BE2C (cell line): ENCODE data around the gene KRTAP5-10.
"Not testable (repeated sequence)": the region's sequence is repeated elsewhere in the genome, so short reads cannot be mapped to it uniquely, and the experiment has no call there.

Source experiments
- DNase-seq: peaks from one replicate; pipeline ENCODE4 v3.0.0-alpha.2; 2020
- H3K27me3 ChIP-seq: fragments of 250-450 bp; sonication (Bioruptor Pico); 2 replicates; pipeline ENCODE4 v1.5.1; 2020; ENCODE audit warnings: mild to moderate bottlenecking
- H3K36me3 ChIP-seq: fragments of 250-450 bp; sonication (Bioruptor Pico); 2 replicates; pipeline ENCODE4 v1.5.1; 2020; ENCODE audit warnings: mild to moderate bottlenecking
- H3K4me1 ChIP-seq: fragments of 250-450 bp; sonication (Bioruptor Pico); 2 replicates; pipeline ENCODE4 v1.5.1; 2020
- H3K4me3 ChIP-seq: 2 replicates; pipeline ENCODE4 v1.5.1; 2011; ENCODE audit warnings: low read depth, low read length
- H3K9me3 ChIP-seq: fragments of 250-450 bp; sonication (Bioruptor Pico); 2 replicates; pipeline ENCODE4 v1.5.1; 2020
- TF ChIP-seq, protein P1 (sequence below): IDR thresholded peaks from 2 replicates; pipeline ENCODE4 v1.5.1; 2012; ENCODE audit warnings: mild to moderate bottlenecking, low read depth, low read length

The KRTAP5-10 gene

DNA sequence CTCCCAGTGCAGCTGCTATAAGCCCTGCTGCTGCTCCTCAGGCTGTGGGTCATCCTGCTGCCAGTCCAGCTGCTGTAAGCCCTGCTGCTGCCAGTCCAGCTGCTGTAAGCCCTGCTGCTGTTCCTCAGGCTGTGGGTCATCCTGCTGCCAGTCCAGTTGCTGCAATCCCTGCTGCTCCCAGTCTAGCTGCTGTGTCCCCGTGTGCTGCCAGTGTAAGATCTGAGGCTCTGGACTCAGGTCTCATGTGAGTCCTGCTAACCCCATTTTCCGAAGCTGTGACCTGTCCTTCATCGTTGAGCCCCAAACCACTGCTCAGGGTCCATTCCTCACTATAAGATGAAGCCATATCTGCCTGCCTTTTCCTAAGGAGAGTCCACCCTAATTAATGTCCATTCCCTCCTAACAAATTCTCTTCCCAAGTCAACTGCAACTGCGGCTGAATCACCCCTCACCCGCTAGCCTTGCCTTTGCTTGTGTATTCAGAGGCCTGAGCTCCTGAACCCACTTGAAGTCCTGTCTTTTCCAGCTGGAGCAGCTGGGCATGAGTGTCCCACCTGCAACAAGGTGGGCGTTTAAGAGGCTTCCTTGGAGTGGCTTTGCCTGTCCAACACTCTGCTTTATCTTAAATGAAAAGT, 37.7 kb upstream of the KRTAP5-10 start:
- H3K4me1 ChIP-seq: no peaks in the 10 kb centered on the region
- no peaks in the 10 kb centered on the region for H3K27me3 ChIP-seq
- H3K36me3 ChIP-seq: no peaks in the 10 kb centered on the region
- no peak overlapping the region for H3K4me3 ChIP-seq
- no peaks in the 10 kb centered on the region for H3K9me3 ChIP-seq
- no peak for DNase-seq
- TF ChIP-seq, protein P1, sequence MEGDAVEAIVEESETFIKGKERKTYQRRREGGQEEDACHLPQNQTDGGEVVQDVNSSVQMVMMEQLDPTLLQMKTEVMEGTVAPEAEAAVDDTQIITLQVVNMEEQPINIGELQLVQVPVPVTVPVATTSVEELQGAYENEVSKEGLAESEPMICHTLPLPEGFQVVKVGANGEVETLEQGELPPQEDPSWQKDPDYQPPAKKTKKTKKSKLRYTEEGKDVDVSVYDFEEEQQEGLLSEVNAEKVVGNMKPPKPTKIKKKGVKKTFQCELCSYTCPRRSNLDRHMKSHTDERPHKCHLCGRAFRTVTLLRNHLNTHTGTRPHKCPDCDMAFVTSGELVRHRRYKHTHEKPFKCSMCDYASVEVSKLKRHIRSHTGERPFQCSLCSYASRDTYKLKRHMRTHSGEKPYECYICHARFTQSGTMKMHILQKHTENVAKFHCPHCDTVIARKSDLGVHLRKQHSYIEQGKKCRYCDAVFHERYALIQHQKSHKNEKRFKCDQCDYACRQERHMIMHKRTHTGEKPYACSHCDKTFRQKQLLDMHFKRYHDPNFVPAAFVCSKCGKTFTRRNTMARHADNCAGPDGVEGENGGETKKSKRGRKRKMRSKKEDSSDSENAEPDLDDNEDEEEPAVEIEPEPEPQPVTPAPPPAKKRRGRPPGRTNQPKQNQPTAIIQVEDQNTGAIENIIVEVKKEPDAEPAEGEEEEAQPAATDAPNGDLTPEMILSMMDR: no peak

DNA sequence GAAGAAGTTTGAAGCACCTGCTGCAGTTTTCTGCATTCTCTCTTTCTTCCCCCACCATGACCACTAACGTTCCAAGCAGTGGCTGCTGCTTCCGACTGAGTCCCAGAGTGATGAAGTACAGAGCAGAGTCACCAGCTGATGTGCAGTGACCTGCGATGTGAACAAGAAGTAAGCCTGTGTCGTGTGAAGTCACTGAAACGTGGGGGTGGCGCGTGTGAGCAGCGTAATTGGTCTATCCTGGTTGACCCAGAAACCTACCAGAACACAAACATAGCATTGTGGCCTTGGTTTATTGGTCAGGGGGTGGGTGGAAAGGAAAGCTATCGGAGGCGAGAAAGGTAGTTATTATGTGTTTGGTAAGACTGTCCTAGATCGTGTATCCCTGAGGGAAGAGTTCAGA, 34.8 kb upstream of the KRTAP5-10 start:
- H3K4me1 ChIP-seq: no peaks in the 10 kb centered on the region
- H3K9me3 ChIP-seq: no peaks in the 10 kb centered on the region

DNA sequence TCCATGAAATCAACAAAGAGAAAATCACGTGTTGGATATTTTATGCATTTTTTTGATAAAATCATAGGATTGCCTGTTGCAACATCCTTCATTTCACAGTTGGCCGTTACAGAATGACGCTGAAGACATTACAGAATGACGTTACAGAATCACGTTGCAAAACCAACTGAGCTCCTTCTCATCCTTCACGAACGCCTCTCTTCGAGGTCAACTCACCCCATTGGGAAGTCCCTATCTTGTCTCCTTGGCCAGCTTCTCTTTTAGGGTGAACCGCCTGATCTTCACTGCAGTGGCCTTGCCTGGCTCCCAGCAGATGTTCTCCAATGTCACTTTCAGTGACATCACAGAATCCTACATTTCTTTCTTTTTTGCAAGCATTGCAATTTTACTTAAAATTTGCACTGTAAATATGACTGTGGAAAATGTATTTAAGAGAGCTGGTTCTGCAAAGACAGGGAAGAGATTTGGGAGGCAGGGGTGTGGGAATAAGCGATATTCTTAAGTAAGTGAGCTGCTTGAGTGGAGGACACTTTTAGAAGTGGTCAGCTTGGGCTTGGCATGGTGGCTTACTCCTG, 33.2 kb upstream of the KRTAP5-10 start:
- Histone ChIP-seq H3K27me3 (no peaks in the 10 kb centered on the region), H3K4me3 (no peak overlapping the region), H3K9me3 (no peaks in the 10 kb centered on the region), H3K4me1 (no peaks in the 10 kb centered on the region), H3K36me3 (no peaks in the 10 kb centered on the region)
- TF ChIP-seq, protein P1: no peak
- DNase-seq: no peak

More for the DNA sequence above, 34.8 kb upstream of the KRTAP5-10 start:
- no peak for DNase-seq
- TF ChIP-seq, protein P1: no peak
- H3K4me3 ChIP-seq: no peak overlapping the region
- H3K27me3 ChIP-seq: no peaks in the 10 kb centered on the region
- no peaks in the 10 kb centered on the region for H3K36me3 ChIP-seq

DNA sequence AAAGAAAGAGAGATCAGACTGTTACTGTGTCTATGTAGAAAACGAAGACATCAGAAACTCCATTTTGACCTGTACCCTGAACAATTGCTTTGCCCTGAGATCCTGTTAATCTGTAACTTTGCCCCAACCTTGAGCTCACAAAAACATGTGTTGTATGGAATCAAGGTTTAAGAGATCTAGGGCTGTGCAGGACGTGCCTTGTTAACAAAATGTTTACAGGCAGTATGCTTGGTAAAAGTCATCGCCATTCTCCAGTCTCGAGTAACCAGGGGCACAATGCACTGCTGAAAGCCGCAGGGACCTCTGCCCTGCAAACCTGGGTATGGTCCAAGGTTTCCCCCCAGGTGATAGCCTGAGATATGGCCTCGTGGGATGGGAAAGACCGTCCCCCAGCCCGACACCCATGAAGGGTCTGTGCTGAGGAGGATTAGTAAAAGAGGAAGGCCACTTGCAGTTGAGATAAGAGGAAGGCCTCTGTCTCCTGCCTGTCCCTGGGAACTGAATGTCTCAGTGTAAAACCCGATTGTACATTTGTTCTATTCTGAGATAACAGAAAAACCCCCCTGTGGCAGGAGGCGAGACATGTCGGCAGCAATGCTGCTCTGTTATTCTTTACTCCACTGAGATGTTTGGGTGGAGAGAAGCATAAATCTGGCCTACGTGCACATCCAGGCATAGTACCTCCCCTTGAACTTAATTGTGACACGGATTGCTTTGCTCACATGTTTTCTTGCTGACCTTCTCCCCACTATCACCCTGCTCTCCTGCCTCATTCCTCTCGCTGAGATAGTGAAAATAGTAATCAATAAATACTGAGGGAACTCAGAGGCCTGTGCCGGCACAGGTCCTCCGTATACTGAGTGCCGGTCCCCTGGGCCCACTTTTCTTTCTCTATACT, 30.4 kb upstream of the KRTAP5-10 start:
- H3K36me3 ChIP-seq, H3K4me3 ChIP-seq, H3K9me3 ChIP-seq, H3K27me3 ChIP-seq, H3K4me1 ChIP-seq, DNase-seq: not testable (repeated sequence)

DNA sequence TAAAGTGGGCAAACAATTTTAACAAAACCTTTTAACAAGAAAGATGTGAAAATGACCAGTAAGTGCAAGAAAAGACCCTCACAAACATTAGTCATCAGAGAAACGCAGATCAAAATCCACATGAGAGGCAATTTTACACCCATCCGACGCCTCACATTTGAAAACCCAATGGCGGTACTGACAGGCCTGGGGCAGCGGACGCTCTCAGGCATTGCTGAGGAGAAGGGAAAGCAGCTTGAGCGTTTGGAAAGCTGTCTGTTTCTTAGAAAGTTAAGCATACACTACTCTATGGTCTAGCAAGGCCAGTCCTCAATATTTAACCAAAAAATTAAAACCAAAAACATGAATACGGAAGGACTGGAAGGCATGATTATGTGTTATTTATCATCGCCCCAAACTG, 29.5 kb upstream of the KRTAP5-10 start:
- H3K36me3 ChIP-seq: no peaks in the 10 kb centered on the region
- no peak overlapping the region for H3K4me3 ChIP-seq
- TF ChIP-seq, protein P1: no peak
- no peaks in the 10 kb centered on the region for H3K9me3 ChIP-seq
- no peak for DNase-seq
- H3K27me3 ChIP-seq: no peaks in the 10 kb centered on the region
- H3K4me1 ChIP-seq: no peaks in the 10 kb centered on the region

DNA sequence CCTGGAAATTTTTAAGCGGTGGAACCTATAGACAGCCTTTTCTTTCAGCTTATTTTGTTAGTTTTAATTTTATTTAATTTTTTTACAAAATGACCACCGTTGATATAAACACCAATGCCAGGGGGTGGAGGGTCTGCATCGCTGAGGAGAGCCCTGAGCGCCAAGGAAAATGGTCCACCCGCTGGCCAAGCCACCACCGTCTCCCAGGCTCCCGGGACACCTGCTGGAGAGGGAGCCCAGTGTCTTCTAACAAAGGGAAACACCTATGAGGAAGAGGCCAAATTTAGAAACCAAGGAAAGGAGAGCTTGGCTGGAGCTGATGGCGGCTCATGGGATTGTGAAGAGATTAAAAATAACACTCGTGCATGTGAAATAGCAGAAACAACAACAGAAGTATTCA, 27.8 kb upstream of the KRTAP5-10 start:
- TF ChIP-seq, protein P1: no peak
- Histone ChIP-seq H3K9me3 (no peaks in the 10 kb centered on the region), H3K4me3 (no peak overlapping the region), H3K36me3 (no peaks in the 10 kb centered on the region), H3K27me3 (no peaks in the 10 kb centered on the region), H3K4me1 (no peaks in the 10 kb centered on the region)
- DNase-seq: no peak

DNA sequence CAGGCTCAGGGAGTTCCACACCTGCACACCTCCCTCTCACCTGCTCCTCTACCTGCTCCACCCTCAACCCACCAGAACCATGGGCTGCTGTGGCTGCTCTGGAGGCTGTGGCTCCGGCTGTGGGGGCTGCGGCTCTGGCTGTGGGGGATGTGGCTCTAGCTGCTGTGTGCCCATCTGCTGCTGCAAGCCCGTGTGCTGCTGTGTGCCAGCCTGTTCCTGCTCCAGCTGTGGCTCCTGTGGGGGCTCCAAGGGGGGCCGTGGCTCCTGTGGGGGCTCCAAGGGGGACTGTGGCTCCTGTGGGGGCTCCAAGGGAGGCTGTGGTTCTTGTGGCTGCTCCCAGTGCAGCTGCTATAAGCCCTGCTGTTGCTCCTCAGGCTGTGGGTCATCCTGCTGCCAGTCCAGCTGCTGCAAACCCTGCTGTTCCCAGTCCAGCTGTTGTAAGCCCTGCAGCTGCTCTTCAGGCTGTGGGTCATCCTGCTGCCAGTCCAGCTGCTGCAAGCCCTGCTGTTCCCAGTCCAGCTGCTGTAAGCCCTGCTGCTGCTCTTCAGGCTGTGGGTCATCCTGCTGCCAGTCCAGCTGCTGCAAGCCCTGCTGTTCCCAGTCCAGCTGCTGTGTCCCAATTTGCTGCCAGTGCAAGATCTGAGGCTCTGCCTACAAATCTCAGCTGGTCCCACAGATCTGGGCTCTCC, 27.2 kb upstream of the KRTAP5-10 start, which contains the start of gene KRTAP5-8:
Gene KRTAP5-8 (plus strand): TSS at position 49 of the 689 bp plus-strand sequence. CDS start 31 bp downstream, at position 80.
- H3K9me3 ChIP-seq, H3K4me3 ChIP-seq, H3K36me3 ChIP-seq, H3K27me3 ChIP-seq, H3K4me1 ChIP-seq, DNase-seq: not testable (repeated sequence)
